IMR-90 (cell line): ENCODE results near the gene TRPC4AP. TPM values are rescaled to one million over a fixed set of nuclear protein-coding genes. Genes with fewer than 3 reads are reported as not detected.

Experiments used
- ATAC-seq: fragments of 200-7000 bp; cut with Tn5 transposase; 2 replicates; pipeline ENCODE4 v1.9.1; 2020; ENCODE audit warnings: low read depth, mild to moderate bottlenecking, moderate library complexity
- BruUV-seq: library from RNA; stranded (reverse); fragments of 400-500 nt; replicated peaks from 2 replicates; lab custom pipeline; 2021; lab: Mats Ljungman, UMichigan
- CTCF ChIA-PET: fragments of 300-600 bp; formaldehyde crosslinking; extraction: SDS; loops from one replicate; lab custom pipeline; 2021; ENCODE audit warnings: antibody characterized with exemption; lab: Yijun Ruan, JAX
- POLR2A ChIA-PET: fragments of 300-600 bp; sonication (Branson Sonifier 250); formaldehyde crosslinking; loops from one replicate; lab custom pipeline; 2022; ENCODE audit warnings: antibody characterized with exemption; ENCODE audit not compliant: unreplicated experiment; lab: Charles Lee
- DNase-seq: peaks from one replicate; pipeline ENCODE4 v3.0.0; 2013
- H2AFZ ChIP-seq: replicated peaks from 2 replicates; pipeline ENCODE3; 2013; ENCODE audit warnings: low read length, mild to moderate bottlenecking; ENCODE audit not compliant: poor library complexity
- H2AK5ac ChIP-seq: 2 replicates; pipeline ENCODE4 v1.6.1; 2013; ENCODE audit warnings: low read depth, low read length, inconsistent platforms
- H2AK9ac ChIP-seq: replicated peaks from 2 replicates; pipeline ENCODE3; 2013; ENCODE audit warnings: mild to moderate bottlenecking, low read depth, low read length, moderate library complexity; ENCODE audit not compliant: poor library complexity
- H2BK120ac ChIP-seq: 2 replicates; pipeline ENCODE4 v1.6.1; 2013; ENCODE audit warnings: low read depth, low read length, inconsistent platforms
- H2BK15ac ChIP-seq: 3 replicates; pipeline ENCODE4 v1.6.1; 2013; ENCODE audit warnings: low read depth, low read length, inconsistent platforms
- H2BK20ac ChIP-seq: 2 replicates; pipeline ENCODE4 v1.6.1; 2013; ENCODE audit warnings: low read depth, mild to moderate bottlenecking, inconsistent platforms, low read length, moderate library complexity
- H2BK5ac ChIP-seq: 2 replicates; pipeline ENCODE4 v1.6.1; 2013; ENCODE audit warnings: mild to moderate bottlenecking, low read depth, low read length, inconsistent platforms; ENCODE audit not compliant: poor library complexity, severe bottlenecking
- H3K14ac ChIP-seq: replicated peaks from 2 replicates; pipeline ENCODE4 v1.6.1; 2013; ENCODE audit warnings: low read depth, low read length, inconsistent platforms
- H3K18ac ChIP-seq: 2 replicates; pipeline ENCODE4 v1.6.1; 2013; ENCODE audit warnings: low read depth, low read length, control low read depth
- H3K23ac ChIP-seq: 2 replicates; pipeline ENCODE4 v1.6.1; 2013; ENCODE audit warnings: low read depth, low read length, inconsistent platforms
- H3K27ac ChIP-seq: 2 replicates; pipeline ENCODE4 v1.5.1; 2013; ENCODE audit warnings: mild to moderate bottlenecking, control low read depth, low read length; ENCODE audit not compliant: insufficient read depth
- H3K27me3 ChIP-seq: 2 replicates; pipeline ENCODE4 v1.6.1; 2013; ENCODE audit warnings: low read length; ENCODE audit not compliant: control insufficient read depth, insufficient read depth
- H3K36me3 ChIP-seq: 2 replicates; pipeline ENCODE4 v1.6.1; 2013; ENCODE audit warnings: low read length, mixed read lengths; ENCODE audit not compliant: control insufficient read depth, insufficient read depth
- H3K4ac ChIP-seq: 2 replicates; pipeline ENCODE4 v1.6.1; 2013; ENCODE audit warnings: low read depth, low read length, inconsistent platforms
- H3K4me1 ChIP-seq: 2 replicates; pipeline ENCODE4 v1.6.1; 2013; ENCODE audit warnings: low read length, mixed read lengths; ENCODE audit not compliant: control insufficient read depth, insufficient read depth
- H3K4me2 ChIP-seq: 2 replicates; pipeline ENCODE4 v1.6.1; 2013; ENCODE audit warnings: low read depth, mild to moderate bottlenecking, control low read depth, low read length, moderate library complexity
- H3K4me3 ChIP-seq: 2 replicates; pipeline ENCODE4 v1.5.1; 2013; ENCODE audit warnings: low read depth, mild to moderate bottlenecking, control low read depth, low read length, moderate library complexity; ENCODE audit not compliant: insufficient read depth
- H3K56ac ChIP-seq: 2 replicates; pipeline ENCODE4 v1.6.1; 2013; ENCODE audit warnings: low read length, inconsistent platforms; ENCODE audit not compliant: insufficient read depth; ENCODE audit errors: extremely low read depth
- H3K79me1 ChIP-seq, 2 experiments: 2 replicates each; pipeline ENCODE4 v1.6.1; 2013; ENCODE audit warnings: low read length in 2 of 2, inconsistent platforms in 1 of 2, low read depth in 1 of 2
- H3K9ac ChIP-seq: 2 replicates; pipeline ENCODE4 v1.6.1; 2013; ENCODE audit warnings: low read depth, low read length, control low read depth
- H3K9me1 ChIP-seq: 2 replicates; pipeline ENCODE4 v1.6.1; 2013; ENCODE audit warnings: low read length, inconsistent platforms; ENCODE audit not compliant: insufficient read depth
- H3K9me3 ChIP-seq: 2 replicates; pipeline ENCODE4 v1.6.1; 2013; ENCODE audit warnings: low read length; ENCODE audit not compliant: control insufficient read depth, insufficient read depth
- H4K20me1 ChIP-seq: 2 replicates; pipeline ENCODE4 v1.6.1; 2013; ENCODE audit warnings: low read length, inconsistent platforms; ENCODE audit not compliant: insufficient read depth
- H4K5ac ChIP-seq: 2 replicates; pipeline ENCODE4 v1.6.1; 2013; ENCODE audit warnings: mild to moderate bottlenecking, low read depth, low read length, control low read depth
- H4K8ac ChIP-seq, 2 experiments: 2 replicates each; pipeline ENCODE4 v1.6.1; 2013; ENCODE audit warnings: low read depth in 2 of 2, low read length in 2 of 2, control low read depth in 1 of 2, inconsistent platforms in 1 of 2
- H4K91ac ChIP-seq: 2 replicates; pipeline ENCODE4 v1.6.1; 2013; ENCODE audit warnings: low read depth, low read length, inconsistent platforms; ENCODE audit not compliant: insufficient read depth
- BHLHE40 ChIP-seq: fragments of 150-350 bp; IDR thresholded peaks from 2 replicates; pipeline ENCODE4 v1.6.1; 2016; ENCODE audit warnings: mild to moderate bottlenecking, low read depth, low read length
- CHD1 ChIP-seq: IDR thresholded peaks from 2 replicates; pipeline ENCODE4 v1.6.1; 2012; ENCODE audit warnings: low read depth, low read length, improper control_type of control experiment
- MAFK ChIP-seq: IDR thresholded peaks from 2 replicates; pipeline ENCODE4 v1.6.1; 2012; ENCODE audit warnings: low read depth, low read length, improper control_type of control experiment
- MAZ ChIP-seq: IDR thresholded peaks from 2 replicates; pipeline ENCODE4 v1.6.1; 2012; ENCODE audit warnings: low read depth, mild to moderate bottlenecking, low read length, improper control_type of control experiment, moderate library complexity, borderline replicate concordance
- MXI1 ChIP-seq: IDR thresholded peaks from 2 replicates; pipeline ENCODE4 v1.6.1; 2012; ENCODE audit warnings: low read depth, mild to moderate bottlenecking, low read length, moderate library complexity, borderline replicate concordance
- NFE2L2 ChIP-seq: fragments of 150-350 bp; IDR thresholded peaks from 2 replicates; pipeline ENCODE4 v1.6.1; 2016; ENCODE audit warnings: low read depth, mild to moderate bottlenecking, low read length
- RFX5 ChIP-seq: IDR thresholded peaks from 2 replicates; pipeline ENCODE4 v1.8.0; 2012; ENCODE audit warnings: low read depth, mild to moderate bottlenecking, low read length, moderate library complexity
- SMC3 ChIP-seq: fragments of 150-350 bp; IDR thresholded peaks from 2 replicates; pipeline ENCODE4 v1.6.1; 2016; ENCODE audit warnings: low read depth, mild to moderate bottlenecking, antibody characterized with exemption, low read length, moderate library complexity
- USF2 ChIP-seq: fragments of 150-350 bp; IDR thresholded peaks from 2 replicates; pipeline ENCODE4 v1.6.1; 2017; ENCODE audit warnings: mild to moderate bottlenecking, antibody characterized with exemption, low read length, low read depth
- WGBS, 2 experiments: methylation state at CpG; one replicate each; pipeline versions ENCODE4 v1.1.5 to v1.1.7; 2013; ENCODE audit warnings: missing lambda C conversion rate in 2 of 2; ENCODE audit not compliant: insufficient read length in 1 of 2; ENCODE audit errors: extremely low coverage in 2 of 2; 5-methylcytosine and 5-hydroxymethylcytosine counted together
- dilution Hi-C: fragments of 300-500 bp; cut with HindIII; formaldehyde crosslinking; loops from one replicate; pipeline ENCODE4 v1.14.3; 2018; ENCODE audit warnings: low sequenced_read_pairs; ENCODE audit not compliant: unreplicated experiment
- in situ Hi-C: fragments of 300-500 bp; cut with MboI; formaldehyde crosslinking; loops from 3 replicates; pipeline ENCODE4 v1.14.3; 2019; ENCODE audit warnings: low sequenced_read_pairs, inconsistent platforms, mixed read lengths
- intact Hi-C: fragments of 100-400 bp; cut with micrococcal nuclease; formaldehyde crosslinking; loops from 2 replicates; pipeline ENCODE4 v1.10.0; 2022
- polyA plus RNA-seq, 3 experiments: library from polyadenylated mRNA; depleted of rRNA; stranded (reverse); fragments of >200 nt; gene quantifications; 2 replicates each; pipeline ENCODE4 v1.2.3, GENCODE V29; 2012; ENCODE audit warnings: low replicate concordance in 1 of 3
- total RNA-seq: library from RNA; depleted of rRNA; stranded (reverse); fragments of >200 nt; gene quantifications from 2 replicates; pipeline ENCODE4 v1.2.3, GENCODE V29; 2012

Gene TRPC4AP
- total and polyA plus RNA-seq, 2 of the 4 experiments (the other 2 are of a cell fraction), result 41.0 to 81.0 TPM

GRCh38 chr20:34995696-34996095 lies 96.9 kb downstream of the TRPC4AP start:
- Histone ChIP-seq H3K18ac (no peak overlapping the region), H3K56ac (no peak overlapping the region), H2BK120ac (no peak overlapping the region), H3K9me3 (no peaks in the 10 kb centered on the region), H2AK5ac (no peak overlapping the region), H3K27me3 (no peaks in the 10 kb centered on the region), H3K79me1 (peaks cover 0 to 10% of the 10 kb centered on the region in 2 experiments; a peak in 3 of 4 replicates), H3K4me3 (no peak overlapping the region), H3K4me2 (no peak overlapping the region), H4K20me1 (peaks cover 30% of the 10 kb centered on the region), H2BK15ac (no peak overlapping the region), H3K9ac (no peak overlapping the region), H2AK9ac (no peak overlapping the region), H2BK20ac (no peak overlapping the region), H2AFZ (no peak overlapping the region), H3K9me1 (peaks cover 2% of the 10 kb centered on the region; the same call in 1 of the 2 replicates), H3K23ac (no peak overlapping the region), H4K5ac (no peak overlapping the region), H3K27ac (no peak overlapping the region), H3K14ac (no peak overlapping the region), H3K36me3 (peaks cover 65% of the 10 kb centered on the region), H3K4me1 (no peaks in the 10 kb centered on the region), H4K8ac (no peak overlapping the region), H4K91ac (no peak overlapping the region), H3K4ac (no peak overlapping the region), H2BK5ac (no peak overlapping the region)
- TF ChIP-seq MAFK (no peak), BHLHE40 (no peak), MXI1 (no peak), NFE2L2 (no peak), MAZ (no peak), CHD1 (no peak), RFX5 (no peak), SMC3 (no peak), USF2 (no peak)
- no peak for ATAC-seq
- ChIA-PET CTCF (no interaction called here), POLR2A (no interaction called here)
- 92% methylated on average over 7 of the region's 7 CpGs; no CpG with 5 or more reads in 1 of the 2 experiments for WGBS, 2 experiments
- in situ Hi-C loops, result no loop called here
- no peak for DNase-seq
- dilution Hi-C loops, result no loop called here
- intact Hi-C loops, result no loop called here
- BruUV-seq, result no TSS peak
